Measurements from ENCODE around the gene PKHD1.

- no peak for TF ChIP-seq CREB5 (CRISPR knock-in tag; IDR thresholded peaks at IDR 0.05; ENCODE audit: low read depth)
- no peak for TF ChIP-seq ARNTL (CRISPR knock-in tag; IDR thresholded peaks at IDR 0.05; ENCODE audit: borderline replicate concordance, low read depth)
- TF ChIP-seq ZFP30 (CRISPR knock-in tag; IDR thresholded peaks at IDR 0.05), result no peak
- no peak for TF ChIP-seq ZFP3 (CRISPR knock-in tag; IDR thresholded peaks at IDR 0.05)
- no peak for TF ChIP-seq ZNF8 (CRISPR knock-in tag; IDR thresholded peaks at IDR 0.05)
- no peak for TF ChIP-seq CSDC2 (CRISPR knock-in tag; IDR thresholded peaks at IDR 0.05)
- no peak for TF ChIP-seq ESRRG (CRISPR knock-in tag; IDR thresholded peaks at IDR 0.05)
- TF ChIP-seq, protein P1, sequence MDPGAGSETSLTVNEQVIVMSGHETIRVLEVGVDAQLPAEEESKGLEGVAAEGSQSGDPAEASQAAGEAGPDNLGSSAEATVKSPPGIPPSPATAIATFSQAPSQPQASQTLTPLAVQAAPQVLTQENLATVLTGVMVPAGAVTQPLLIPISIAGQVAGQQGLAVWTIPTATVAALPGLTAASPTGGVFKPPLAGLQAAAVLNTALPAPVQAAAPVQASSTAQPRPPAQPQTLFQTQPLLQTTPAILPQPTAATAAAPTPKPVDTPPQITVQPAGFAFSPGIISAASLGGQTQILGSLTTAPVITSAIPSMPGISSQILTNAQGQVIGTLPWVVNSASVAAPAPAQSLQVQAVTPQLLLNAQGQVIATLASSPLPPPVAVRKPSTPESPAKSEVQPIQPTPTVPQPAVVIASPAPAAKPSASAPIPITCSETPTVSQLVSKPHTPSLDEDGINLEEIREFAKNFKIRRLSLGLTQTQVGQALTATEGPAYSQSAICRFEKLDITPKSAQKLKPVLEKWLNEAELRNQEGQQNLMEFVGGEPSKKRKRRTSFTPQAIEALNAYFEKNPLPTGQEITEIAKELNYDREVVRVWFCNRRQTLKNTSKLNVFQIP (CRISPR knock-in tag; IDR thresholded peaks at IDR 0.05; ENCODE audit: borderline replicate concordance, low read depth), result no peak
- no peak for TF ChIP-seq RARB (CRISPR knock-in tag; IDR thresholded peaks at IDR 0.05)
- no peak for TF ChIP-seq PPARA (CRISPR knock-in tag; IDR thresholded peaks at IDR 0.05; ENCODE audit: borderline replicate concordance)
- TF ChIP-seq, protein P2, sequence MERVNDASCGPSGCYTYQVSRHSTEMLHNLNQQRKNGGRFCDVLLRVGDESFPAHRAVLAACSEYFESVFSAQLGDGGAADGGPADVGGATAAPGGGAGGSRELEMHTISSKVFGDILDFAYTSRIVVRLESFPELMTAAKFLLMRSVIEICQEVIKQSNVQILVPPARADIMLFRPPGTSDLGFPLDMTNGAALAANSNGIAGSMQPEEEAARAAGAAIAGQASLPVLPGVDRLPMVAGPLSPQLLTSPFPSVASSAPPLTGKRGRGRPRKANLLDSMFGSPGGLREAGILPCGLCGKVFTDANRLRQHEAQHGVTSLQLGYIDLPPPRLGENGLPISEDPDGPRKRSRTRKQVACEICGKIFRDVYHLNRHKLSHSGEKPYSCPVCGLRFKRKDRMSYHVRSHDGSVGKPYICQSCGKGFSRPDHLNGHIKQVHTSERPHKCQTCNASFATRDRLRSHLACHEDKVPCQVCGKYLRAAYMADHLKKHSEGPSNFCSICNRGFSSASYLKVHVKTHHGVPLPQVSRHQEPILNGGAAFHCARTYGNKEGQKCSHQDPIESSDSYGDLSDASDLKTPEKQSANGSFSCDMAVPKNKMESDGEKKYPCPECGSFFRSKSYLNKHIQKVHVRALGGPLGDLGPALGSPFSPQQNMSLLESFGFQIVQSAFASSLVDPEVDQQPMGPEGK (CRISPR knock-in tag; IDR thresholded peaks at IDR 0.05; ENCODE audit: borderline replicate concordance), result no peak
Observed at GRCh38 chr6:52045033-52045432, 42.4 kb downstream of the PKHD1 start.
